ENCODE measurements around the gene LCE6A.

LCE6A gene

DNA sequence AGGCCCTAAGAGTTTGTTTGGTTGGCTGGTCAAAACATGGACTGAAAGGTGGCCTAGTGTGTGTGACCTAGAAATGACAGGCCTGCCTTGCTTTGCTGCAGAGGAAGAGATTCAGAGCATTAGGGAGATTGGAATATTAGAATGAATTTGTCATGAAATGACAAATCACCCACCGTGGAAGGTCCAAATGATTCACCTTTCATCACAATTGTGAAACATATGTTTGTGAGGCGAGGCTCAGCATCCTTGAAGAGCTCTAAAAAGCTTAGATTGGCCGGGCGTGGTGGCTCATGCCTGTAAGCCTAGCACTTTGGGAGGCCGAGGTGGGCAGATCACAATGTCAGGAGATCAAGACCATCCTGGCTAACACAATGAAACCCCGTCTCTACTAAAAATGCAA is 25.3 kb upstream of the LCE6A start:
- no peak for DNase-seq (ENCODE audit: extremely low read depth, low read depth)
- TF ChIP-seq, protein P1, sequence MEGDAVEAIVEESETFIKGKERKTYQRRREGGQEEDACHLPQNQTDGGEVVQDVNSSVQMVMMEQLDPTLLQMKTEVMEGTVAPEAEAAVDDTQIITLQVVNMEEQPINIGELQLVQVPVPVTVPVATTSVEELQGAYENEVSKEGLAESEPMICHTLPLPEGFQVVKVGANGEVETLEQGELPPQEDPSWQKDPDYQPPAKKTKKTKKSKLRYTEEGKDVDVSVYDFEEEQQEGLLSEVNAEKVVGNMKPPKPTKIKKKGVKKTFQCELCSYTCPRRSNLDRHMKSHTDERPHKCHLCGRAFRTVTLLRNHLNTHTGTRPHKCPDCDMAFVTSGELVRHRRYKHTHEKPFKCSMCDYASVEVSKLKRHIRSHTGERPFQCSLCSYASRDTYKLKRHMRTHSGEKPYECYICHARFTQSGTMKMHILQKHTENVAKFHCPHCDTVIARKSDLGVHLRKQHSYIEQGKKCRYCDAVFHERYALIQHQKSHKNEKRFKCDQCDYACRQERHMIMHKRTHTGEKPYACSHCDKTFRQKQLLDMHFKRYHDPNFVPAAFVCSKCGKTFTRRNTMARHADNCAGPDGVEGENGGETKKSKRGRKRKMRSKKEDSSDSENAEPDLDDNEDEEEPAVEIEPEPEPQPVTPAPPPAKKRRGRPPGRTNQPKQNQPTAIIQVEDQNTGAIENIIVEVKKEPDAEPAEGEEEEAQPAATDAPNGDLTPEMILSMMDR (IDR thresholded peaks at IDR 0.05; ENCODE audit: low read depth, low read length, missing control alignments): no peak
- H3K4me3 ChIP-seq (replicated peaks; ENCODE audit: low read depth, low read length): no peak overlapping the region

DNA sequence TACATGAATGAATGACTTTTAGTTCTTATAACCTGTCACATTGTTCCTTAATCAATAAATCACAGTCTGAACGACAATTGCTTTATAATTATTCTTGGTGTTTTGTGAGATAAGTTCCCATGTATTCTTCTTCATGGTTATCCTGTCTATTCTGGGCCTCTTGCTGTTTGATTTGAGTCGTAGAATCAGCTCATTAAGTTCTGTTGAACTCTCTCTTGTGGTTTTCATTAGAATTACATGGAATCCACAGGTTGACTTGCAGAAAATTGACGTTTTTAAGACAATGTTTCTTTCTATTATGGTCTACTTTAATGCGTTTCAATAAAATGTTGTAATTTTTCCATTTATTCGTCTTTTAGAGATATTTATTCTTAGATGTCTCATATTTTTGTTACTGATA is 19.4 kb upstream of the LCE6A start:
- TF ChIP-seq, protein P1 (IDR thresholded peaks at IDR 0.05; ENCODE audit: low read depth, low read length, missing control alignments): no peak

DNA sequence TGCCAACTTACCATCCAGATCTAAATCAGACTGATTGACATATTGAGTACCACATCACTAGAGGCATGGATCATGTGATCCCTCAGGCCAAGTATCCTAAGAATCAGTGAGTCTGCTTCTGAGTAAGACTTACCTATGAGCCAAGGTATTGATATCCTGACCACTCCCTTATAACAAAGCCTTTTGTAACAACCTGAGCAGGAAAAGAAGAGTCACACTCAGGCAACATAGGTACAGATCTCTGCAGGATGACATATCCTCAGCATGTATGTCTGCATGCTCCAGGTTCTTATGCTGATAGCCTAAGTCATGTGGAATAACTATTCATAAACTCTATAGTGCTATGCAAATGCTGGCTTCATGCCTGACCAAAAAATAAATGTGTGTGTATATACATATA is 17.7 kb upstream of the LCE6A start:
- TF ChIP-seq, protein P1 (IDR thresholded peaks at IDR 0.05; ENCODE audit: low read depth, low read length, missing control alignments): no peak
- no peak overlapping the region for H3K4me3 ChIP-seq (replicated peaks; ENCODE audit: low read depth, low read length)
- no peak for DNase-seq (ENCODE audit: extremely low read depth, low read depth)

More for the DNA sequence above, 19.4 kb upstream of the LCE6A start:
- DNase-seq (ENCODE audit: extremely low read depth, low read depth): no peak
- no peak overlapping the region for H3K4me3 ChIP-seq (replicated peaks; ENCODE audit: low read depth, low read length)

DNA sequence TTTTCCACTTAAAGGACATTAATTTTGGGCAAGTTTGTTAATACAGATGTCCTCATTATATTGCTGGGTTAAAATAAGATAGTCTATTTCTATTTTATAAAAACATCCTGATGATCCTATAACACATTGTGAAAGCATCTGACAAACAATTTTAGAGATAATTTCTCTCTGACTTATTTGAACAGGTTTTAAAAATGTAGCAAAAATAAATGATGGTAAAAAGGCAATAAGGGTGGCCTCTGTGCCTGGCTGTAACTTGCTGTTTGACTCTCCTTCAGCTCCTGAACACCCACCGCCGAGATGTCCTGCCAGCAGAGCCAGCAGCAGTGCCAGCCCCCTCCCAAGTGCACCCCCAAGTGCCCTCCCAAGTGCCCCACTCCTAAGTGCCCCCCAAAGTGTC is 15.5 kb upstream of the LCE6A start, which contains the start of gene LCE1A:
Gene LCE1A, plus strand, starts transcription at position 301 of the 400 bp plus-strand sequence. Its CDS starts 0 bp downstream, at position 301.
- no peak for DNase-seq (ENCODE audit: extremely low read depth, low read depth)
- H3K4me3 ChIP-seq (replicated peaks; ENCODE audit: low read depth, low read length): no peak within 1 kb of the TSS
- TF ChIP-seq, protein P1 (IDR thresholded peaks at IDR 0.05; ENCODE audit: low read depth, low read length, missing control alignments): no peak

DNA sequence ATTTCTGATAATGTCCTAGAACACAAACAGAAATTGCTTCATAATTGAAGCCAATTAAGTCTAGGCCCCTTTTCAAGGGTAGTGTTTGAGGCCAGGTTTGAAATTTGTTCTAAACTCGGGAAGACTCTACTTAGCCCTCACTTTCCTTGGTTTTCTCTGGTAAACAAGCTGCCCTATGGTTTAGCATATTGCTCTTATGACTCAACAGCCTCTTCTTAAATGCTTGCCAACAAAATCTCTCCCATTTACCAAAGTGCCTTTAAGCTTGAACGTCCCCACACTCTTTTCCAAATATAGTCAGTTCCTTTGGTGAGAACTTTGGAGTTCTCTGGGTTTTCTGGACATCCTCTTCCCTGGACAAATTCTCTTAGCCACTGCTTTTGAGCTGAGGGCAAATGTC is 5.8 kb upstream of the LCE6A start:
- TF ChIP-seq, protein P1 (IDR thresholded peaks at IDR 0.05; ENCODE audit: low read depth, low read length, missing control alignments): no peak
- no peak overlapping the region for H3K4me3 ChIP-seq (replicated peaks; ENCODE audit: low read depth, low read length)
- no peak for DNase-seq (ENCODE audit: extremely low read depth, low read depth)

DNA sequence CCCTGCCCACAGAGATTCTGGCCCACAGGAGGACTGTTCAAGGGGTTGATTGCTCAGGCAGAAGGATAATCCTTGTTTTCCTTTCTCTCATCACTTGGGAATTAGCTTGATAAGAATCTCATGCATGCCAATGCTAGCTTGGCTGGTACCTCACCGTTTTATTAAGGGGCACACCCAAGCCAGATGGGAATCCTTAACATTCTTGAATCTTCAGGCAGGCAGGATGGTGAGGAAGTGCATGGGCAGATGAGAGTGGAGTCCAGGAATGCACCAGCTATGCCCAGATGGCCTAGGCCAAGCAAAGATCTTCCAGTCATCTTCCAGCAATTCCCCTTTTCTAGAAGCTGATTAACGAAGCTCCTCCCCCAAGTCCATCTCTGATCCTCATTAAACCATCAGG is 13.0 kb downstream of the LCE6A start:
- TF ChIP-seq, protein P1 (IDR thresholded peaks at IDR 0.05; ENCODE audit: low read depth, low read length, missing control alignments): no peak
- no peak overlapping the region for H3K4me3 ChIP-seq (replicated peaks; ENCODE audit: low read depth, low read length)
- no peak for DNase-seq (ENCODE audit: extremely low read depth, low read depth)

DNA sequence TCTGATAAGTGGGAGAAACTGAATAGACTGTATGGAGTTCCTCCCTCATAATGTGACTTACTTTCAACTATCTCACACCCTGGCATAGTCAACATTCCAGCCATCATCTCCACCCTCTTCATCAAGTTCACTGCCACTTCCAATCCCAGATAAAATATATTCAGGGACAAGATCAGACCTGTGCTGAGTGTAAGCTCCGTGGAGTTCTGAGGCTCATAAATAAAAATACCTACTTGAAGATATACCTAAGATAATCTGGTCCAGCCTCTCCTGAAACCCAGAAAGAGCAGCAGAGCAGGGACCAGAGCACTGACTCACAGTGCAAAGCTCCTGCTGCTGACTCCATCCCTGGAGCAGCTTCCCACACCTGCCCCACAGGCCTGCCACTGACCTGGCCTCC is 15.4 kb downstream of the LCE6A start:
- no peak overlapping the region for H3K4me3 ChIP-seq (replicated peaks; ENCODE audit: low read depth, low read length)
- DNase-seq (ENCODE audit: extremely low read depth, low read depth): no peak
- TF ChIP-seq, protein P1 (IDR thresholded peaks at IDR 0.05; ENCODE audit: low read depth, low read length, missing control alignments): no peak

Measured in HFF-Myc (cell line).